Activated CD8-positive, alpha-beta memory T cell treated with anti-CD3 and anti-CD28 coated beads for 48 hours (primary cell): ENCODE data around the gene INPP4A.

ENCODE experiments used
- DNase-seq, 3 experiments: peaks; one replicate each; pipeline ENCODE4 v3.0.0-alpha.2; 2020; ENCODE audit warnings: low read depth in 2 of 3, low spot score in 2 of 3

INPP4A gene

DNA sequence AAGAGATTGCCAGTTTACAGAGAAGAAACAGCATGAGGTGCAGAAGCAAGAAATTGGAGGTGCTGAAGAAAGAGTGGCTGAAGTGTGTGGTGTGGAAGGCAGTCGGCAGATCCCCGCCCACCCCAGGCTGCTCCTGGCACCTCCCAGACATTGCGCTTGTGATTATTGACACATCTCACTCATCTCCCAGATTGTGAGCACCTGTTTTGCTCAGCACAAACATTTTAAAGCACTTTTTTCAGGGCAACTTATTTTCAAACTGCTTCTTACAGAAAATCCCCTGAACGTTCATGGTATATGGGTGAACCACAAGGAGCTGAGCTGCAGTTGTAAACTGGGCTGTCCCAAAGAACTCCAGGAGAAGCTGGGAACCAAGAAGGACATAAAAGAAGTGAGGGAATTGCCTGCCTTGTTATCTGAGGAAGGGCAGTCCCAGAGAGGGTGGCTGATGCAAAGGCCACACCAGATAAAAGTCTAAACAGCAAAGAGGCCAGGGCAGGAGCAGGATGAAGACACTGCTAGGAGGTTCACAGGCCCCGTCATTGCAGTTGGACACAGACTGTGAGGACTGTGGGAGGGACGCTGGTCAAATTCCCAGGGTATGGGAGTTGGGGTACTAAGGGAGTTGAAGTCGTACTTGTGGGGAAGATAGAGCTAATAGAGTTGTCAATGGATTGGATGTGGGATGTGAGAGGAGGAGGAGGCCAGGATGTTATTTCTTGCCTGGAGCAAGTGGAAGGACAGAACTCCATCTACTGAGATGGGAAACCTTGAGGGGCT, 65.1 kb downstream of the INPP4A start:
- no peak for DNase-seq

DNA sequence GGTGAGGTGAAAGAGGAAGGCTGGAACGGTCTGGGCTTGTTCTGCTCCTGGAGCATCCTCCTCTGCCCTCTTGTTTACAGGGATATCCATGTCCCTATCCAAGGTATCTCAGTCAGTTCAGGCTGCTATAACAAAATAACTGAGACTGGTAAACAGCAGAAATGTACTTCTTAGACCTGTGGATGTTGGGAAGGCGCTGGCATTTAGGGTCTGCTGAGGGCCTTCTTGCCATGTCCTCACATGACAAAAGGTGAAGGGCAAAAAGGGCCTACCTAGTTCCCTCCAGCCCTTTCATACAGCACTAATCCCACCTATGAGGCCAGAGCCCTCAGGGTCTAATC, 65.6 kb downstream of the INPP4A start:
- no peak for DNase-seq

DNA sequence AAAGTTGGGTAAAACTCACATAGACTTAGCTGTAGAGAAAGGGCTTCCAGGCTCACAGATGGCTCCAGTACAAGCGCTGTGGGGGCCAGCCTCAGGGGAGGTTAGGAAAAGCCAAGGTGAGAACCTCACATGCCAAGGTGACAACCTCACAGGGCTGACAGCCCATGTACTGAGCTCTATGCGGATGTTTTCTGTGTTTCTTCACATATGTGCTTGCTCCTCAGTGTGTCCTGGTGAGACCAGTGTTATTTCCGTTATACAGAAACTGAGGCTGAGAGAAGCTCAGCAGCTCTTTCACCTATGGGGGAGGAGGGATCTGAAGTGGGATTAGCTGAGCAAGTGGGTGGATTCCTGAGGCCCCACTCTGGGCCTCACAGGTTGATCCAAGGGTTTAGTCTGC, 67.3 kb downstream of the INPP4A start:
- DNase-seq = no peak

DNA sequence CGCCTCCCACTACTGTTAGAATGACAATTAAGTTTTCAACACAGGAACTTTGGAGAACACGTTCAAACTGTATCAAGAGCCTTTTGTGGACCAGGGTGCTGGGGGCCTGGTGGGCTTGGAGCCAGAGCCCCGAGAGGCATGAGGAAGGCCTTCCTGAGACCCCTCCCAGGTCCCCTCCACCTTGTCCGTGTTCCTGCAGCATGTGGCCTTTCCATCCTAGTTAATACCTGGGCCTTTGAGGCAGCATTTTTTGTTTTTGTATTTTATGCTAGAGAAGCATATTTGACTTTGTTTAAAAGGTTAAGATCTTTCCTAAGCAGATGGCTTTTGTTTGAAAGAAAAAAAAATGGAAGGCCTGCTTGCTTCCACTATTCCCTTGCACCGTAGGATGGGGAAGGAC, 68.0 kb downstream of the INPP4A start:
- no peak for DNase-seq

DNA sequence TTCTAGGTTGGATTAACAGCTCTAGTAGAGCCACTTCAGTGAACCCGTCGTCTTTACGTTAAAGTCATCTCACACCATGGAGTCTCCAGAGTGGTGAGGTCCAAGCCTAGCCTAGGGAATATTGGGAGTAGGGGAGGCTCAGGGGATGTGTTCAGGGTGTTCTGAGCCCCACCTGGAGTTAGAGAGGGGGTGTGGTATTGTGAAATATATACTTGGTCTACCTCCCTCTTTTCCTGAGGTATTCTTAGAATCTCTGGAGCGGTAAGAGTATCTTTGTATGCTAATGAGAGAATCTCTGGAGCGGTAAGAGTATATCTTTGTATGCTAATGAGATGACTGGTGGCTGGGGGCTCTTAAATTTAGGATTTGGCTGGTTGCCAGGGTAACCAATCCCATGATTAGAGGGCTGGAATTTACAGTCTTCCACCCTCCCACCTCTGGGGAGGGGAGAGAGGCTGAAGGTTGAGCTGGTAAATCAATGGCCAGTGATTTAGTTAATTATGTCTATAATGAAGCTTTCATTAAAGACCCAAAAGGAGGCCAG, 69.5 kb downstream of the INPP4A start:
- DNase-seq = no peak

DNA sequence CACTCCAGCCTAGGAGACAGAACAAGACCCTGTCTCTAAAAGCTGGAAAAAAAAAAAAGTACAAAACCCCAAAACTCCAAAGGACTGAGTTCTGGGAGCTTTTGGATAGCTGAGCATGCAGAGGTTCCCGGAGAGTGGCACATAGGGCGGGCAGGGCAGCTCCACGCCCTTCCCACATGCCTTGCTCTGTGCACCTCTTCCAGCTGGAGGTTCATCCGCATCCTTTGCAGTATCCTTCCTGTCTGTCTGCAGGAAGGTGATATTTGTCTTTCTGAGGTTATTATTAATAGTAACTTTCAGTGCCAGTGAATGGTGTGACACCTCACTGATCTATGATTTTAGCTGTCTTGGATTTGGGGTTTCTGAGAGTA, 70.2 kb downstream of the INPP4A start:
- DNase-seq = no peak

DNA sequence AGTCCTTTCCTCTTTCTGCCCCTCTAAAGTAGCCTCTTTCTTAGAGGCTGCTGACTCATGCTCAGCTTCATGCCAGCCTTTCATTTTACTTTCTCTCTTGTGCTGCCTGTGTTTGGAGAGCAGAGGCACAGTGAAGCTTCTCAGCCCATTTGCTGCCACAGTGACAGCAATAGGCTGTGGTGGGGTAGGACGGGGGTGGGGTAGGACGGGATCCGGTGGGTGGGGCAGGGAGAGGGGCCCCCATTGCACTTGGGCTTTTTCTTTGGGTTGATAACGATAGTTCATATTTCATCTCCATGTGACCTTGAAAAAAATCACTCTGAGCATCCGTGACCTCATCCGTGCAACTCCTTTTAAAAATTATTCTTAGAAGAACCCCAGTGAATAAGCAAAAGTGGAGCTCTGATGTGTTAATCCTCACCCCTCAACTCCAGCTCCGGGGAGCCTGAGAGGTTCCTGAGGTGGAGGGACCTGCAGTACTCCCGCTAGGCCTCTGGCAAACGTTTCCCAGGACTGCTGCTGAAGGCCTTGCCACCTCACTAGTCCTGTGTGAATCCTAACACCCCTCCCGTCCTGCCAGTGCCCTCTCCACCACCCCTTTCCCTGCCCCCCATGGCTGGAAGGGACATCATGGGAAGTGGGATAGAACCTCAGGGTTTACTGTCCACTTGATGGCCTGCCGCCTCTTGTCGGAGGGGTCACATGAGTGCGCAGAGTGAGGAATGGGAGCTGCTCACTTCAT, 70.8 kb downstream of the INPP4A start:
- DNase-seq = no peak

DNA sequence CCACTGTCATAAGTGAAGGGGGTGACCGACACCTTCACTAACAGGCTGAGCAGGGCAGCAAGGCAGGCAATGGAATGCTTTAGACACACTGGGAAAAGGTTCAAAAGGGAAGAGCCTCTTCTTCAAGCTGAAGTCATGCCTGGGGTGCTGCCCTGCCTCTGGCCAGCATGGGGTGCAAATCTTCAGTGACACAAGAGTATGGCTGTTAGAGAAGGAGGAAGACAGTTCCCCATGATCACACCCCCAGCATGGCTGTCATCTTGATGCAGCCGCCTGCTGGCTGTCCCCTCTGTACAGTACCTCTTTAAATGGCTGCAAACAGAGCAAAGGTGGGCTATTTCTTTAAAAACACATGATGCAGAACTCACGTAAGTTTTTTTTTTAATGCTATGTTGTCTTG, 71.9 kb downstream of the INPP4A start:
- DNase-seq = no peak

DNA sequence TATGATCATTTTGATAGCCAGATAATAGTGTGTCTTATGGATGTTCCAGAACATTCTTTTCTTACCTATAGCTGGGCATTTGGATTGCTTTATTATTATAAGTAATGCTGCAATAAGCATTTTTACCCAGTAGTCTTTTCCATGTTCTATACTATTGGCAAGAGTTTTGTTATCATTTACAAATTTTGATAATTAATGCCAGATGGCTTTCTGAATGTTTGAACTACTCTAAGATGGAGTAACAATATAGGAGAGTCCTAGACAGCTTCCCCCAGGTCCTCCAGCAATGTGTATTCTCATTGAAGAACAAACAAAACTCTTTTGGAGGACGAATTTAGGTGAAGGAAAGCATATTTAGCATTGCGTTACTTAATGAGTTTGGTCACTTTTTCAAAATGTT, 73.0 kb downstream of the INPP4A start:
- DNase-seq = no peak

DNA sequence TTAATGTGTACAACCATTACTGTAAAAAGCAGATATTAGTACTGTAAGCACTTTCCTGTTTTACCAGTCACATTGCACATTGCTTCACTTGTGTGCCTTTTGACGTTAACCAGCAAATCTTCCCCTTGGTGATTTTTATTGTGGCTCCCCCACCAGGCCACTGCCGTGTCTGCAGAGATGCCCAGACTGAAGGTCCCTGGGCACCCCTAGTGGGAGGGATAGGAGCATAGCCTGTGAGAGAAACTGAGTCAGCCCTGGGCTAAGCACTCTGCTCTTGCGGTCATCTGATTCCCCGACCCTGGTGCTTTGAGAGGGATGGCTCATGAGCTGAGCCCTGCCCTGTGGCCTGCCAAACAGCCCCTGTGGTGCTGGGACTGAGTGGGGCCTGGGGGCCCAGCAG, 73.4 kb downstream of the INPP4A start:
- peak in 1 of 3 experiments; percentile 27 for DNase-seq

DNA sequence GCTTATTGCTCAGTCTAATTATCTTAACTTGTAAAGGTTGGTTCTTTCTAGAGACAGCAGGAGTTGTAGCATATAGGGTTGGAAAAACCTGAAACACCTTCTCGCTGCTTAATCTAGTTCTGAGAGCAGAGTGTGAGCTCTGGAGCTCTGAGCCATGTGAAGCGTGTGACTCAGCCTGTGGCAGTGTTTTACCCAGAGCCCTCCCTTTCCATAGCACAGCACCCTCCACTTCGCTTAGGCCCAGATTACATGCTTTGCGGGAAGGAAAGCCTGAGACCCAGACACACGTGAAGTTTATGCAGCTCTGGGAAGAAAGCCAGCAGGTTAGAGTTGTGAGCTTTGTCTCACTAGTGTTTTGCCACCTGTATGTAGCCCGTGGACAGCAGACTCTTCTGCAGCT, 74.5 kb downstream of the INPP4A start:
- DNase-seq = no peak

DNA sequence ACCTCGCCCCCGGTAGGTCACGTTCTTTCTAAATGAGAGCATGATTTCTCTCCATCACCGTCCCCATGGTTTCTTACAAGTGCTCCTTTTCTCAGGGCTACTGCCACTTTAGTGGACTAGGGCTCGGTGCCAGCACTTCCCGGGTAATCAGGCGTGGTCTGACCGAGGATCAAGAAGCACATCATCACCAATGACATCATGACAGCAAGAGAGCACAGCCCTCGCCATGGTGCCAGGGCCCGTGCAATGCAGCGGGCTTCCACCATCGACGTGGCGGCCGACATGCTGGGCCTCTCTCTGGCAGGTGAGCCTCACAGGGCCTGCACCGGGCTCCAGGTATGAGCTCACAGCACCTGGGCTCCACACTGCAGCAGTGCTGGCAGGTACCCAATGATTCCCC, 75.2 kb downstream of the INPP4A start:
- no peak for DNase-seq

DNA sequence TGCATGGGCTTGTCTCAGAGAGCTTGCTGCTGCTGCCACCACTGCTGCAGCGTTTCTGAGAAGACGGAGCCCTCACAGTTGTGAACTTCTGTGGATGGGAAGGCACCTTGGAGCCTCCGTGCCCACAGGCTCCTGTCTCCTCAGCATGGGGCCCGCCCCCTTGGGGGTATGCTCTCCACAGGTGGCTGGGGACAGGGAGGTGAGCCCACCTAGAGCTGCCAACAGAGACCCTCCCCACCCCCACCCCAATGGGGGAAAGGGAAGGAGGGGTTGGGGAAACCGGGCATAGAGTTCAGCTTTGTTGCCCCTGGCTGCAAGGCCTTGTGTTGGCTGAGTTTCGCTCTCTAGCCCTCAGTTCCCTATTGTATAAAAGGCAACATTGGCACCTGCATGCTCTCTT, 76.1 kb downstream of the INPP4A start:
- no peak for DNase-seq

DNA sequence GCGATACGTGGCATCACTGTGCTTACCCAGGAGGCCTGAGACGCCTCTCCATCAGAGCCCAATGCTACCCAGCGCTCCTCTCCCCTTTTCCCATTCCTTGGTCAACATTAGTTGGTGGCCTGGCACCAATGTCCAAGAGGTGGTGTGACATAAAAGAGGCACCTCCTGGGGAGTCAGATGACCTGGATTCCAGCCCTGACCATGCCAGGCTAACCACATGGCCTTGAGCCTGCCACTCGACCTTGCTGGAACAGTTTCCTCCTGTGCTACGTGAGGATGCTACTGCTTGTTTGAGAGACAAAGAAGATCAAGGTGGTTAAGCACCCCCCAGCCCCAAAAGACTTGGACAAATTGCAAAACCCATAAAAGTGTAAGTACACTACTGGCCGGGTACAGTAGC, 76.6 kb downstream of the INPP4A start:
- no peak for DNase-seq

DNA sequence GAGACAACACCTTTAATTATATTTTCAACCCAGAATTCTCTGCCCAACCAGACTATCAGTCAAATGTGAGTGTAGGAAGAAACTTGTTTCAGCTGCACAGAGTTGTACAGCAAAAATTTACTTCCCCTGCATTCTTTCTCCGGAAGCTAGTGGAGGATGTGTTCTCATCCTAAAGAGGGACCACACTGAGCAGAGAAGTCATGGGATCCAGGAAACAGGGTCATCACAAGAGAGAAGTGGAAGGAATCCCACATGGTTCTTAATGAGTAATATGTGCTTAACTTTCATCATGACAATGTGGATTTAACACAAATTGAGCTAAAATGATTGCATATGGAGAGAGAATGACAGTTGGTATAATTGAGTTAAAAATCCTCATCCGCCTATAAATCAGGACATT, 78.2 kb downstream of the INPP4A start:
- no peak for DNase-seq

DNA sequence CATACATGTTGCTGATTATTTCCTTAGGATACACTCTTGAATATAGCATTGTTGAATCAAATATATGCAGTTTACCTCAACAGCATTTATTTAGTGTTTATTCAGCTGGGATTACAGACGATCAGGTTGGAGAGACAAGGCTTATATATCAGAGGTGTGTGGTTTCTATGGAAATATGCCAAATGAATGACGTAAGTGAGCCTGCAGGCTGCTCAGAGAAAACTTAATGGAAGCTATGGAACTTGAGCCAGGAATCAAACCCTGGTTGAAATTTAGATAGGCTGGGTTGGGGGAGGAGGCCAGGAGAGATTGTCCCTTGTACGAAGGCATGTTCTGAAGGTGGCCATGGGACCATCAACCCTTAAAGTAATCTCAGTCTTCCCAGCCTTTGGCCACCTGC, 79.5 kb downstream of the INPP4A start:
- DNase-seq = no peak

DNA sequence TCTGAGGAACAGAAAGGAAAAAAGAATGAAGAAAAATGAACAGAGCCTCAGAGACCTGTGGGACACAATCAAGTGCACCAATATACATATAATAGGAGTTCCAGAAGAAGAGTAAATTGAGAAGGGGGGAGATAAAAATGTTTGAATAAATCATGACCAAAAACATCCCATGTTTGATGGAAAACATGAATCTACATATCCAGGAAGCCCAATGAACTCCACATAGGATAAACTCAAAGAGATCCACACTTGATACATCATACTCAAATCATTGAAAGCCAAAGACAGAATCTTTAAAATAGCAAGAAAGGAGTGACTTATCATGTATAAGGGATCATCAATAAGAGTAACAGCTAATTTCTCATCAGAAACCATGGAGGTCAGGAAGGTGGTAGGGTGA, 83.7 kb downstream of the INPP4A start:
- no peak for DNase-seq

DNA sequence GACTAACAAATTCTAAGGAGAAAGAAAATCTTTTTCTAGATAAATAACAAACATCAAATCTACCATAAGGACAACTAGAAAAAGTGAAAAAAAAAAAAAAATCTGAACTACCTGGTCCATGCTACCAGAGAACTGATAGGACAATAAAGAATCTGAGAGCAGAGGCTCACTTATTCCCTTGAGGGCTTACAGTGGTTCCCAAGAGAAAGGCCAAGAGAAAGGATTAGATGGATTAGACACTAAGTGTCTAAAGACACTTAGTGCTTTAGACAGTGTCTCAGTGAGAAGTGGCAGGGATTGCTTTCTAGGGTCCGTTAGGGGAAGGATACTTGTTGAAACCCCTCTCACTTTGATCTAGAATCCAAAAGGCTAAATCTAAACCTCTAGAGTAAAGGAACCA, 85.5 kb downstream of the INPP4A start:
- no peak for DNase-seq

DNA sequence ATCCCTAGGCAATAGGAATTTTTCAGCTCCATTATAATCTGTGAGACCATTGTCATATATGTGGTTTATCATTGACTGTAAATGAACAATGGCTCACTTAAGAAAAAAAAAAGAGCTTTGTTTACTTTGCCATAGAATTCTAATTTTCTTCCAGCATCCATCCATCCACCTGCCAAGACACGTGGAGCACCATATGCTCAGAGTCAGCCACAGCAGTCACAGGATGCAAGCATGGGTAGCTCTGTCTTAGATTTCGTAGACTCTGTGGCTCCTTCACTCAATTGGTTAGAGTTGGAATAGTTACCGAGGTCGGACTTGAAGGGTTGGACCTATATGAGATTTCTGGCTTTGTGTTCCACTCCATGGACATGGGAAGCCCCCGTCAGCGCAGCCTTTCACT, 88.1 kb downstream of the INPP4A start:
- no peak for DNase-seq

DNA sequence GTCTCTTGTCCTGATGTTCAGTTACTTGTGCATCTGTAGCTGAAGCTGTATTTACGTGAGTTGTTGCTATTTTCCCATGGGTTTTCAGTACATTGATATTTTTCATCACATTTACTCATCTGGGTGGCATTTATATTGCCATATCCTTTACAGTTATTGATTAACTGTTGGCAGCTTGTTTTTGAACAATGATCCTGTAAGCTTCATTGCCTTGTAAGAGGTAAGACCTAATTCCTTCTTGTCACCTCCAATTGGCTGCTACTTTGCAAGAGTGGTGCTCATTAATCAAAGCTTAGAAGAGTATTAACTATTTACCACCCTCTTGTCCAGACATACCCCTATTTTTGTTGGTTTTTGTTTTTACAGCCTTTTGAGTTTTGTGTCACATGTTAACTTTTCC, 88.9 kb downstream of the INPP4A start:
- DNase-seq = no peak

DNA sequence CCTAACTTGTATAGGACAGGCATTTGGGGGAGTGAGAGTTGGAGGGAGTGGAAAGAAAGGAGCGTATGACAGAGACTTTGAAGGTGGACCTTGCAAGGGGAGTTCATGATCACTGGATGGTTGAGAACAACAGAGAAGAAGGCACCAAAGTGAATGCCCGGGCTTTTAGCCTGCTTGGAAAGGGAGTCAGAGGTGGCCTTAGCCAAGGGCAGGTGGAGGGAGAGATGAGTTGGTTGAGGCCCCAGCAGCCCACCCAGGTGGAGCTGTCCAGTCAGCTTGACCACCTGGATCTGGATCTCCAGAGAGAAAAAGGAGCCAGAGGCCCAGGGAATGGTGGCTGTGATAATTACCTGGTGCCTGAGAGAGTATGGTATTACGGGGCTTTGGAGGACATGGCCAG, 90.1 kb downstream of the INPP4A start:
- no peak for DNase-seq

DNA sequence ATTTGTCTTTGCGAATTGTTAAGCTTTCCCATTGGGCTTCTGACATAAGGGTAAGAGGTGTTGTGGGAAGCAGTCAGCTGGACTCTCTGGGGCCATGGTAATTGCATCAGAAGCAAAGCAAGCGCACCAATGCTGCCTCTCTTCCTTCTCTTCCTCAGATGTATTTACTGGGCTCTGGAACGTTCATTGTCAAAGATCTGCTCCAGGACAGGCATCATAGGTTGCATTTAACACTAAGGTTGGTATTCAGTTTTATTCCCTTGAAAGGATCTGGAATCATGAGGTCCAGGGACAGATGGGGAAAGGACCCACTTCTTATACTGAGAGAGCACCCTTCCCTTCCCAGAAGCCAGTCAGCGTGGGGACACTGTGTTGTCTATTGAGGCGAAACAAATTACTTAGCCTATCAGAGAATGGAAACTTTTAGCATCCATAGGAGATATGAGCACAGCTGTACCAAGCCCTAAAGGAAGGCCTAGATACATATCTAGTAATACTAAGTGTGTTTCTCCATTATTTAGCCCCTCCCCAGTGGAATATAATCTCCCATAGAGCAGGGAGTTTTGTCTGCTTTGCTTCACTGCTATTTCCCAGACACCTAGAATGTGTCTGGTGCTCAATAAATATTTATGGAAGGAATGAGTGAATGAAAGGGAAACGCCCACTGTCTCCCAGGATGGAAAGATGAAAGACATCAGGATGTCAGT, 91.5 kb downstream of the INPP4A start:
- no peak for DNase-seq
